ENCODE measurements around the gene KCNK18.
"Not testable (repeated sequence)": the region's sequence is repeated elsewhere in the genome, so short reads cannot be mapped to it uniquely, and the experiment has no call there.

KCNK18 gene

DNA sequence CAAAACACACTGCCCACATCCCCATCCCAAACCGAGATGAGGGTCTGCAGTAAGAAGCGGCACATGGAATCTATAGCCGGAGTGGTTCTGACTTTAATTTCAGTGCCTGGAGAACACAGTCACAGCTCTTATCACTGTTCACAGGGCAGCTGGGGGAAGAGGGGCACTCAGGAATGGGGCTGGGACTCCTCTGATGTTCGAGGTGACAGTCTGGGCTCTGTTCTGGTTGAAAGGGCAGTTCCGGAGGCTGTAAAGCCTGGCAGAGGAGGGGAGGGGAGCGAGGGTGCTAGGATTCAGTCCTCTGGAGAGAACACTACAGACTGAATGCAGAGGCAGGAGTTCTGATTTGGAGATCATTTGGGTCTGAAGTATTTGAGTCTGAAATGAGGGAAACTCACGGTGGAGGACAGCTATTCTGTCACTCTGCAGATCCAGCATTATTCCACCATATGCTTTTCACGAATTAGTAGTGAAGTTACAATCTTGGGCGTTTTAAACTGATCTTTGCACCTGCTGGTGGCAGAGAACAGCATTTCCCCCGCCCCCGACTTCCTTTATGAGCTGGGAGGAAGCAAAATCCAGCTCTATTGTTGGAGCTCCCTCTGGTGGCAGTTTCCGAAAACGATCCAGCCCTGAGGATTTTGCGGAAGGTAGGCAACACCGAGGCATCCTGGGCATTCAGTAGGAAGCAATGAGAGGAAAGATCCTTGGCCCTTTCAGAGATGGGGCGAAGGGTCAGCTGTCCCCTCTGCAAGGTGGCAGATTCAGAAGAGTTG is 22.7 kb upstream of the KCNK18 start:
- peak; percentile 79 for DNase-seq (ENCODE audit: low read depth)
- TF ChIP-seq, protein P1, sequence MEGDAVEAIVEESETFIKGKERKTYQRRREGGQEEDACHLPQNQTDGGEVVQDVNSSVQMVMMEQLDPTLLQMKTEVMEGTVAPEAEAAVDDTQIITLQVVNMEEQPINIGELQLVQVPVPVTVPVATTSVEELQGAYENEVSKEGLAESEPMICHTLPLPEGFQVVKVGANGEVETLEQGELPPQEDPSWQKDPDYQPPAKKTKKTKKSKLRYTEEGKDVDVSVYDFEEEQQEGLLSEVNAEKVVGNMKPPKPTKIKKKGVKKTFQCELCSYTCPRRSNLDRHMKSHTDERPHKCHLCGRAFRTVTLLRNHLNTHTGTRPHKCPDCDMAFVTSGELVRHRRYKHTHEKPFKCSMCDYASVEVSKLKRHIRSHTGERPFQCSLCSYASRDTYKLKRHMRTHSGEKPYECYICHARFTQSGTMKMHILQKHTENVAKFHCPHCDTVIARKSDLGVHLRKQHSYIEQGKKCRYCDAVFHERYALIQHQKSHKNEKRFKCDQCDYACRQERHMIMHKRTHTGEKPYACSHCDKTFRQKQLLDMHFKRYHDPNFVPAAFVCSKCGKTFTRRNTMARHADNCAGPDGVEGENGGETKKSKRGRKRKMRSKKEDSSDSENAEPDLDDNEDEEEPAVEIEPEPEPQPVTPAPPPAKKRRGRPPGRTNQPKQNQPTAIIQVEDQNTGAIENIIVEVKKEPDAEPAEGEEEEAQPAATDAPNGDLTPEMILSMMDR (conservative IDR thresholded peaks at IDR 0.05; ENCODE audit: low read depth, low read length): peak; percentile 91
- peak overlapping the region; percentile 36 for H3K4me3 ChIP-seq (ENCODE audit: low read depth, low read length)

DNA sequence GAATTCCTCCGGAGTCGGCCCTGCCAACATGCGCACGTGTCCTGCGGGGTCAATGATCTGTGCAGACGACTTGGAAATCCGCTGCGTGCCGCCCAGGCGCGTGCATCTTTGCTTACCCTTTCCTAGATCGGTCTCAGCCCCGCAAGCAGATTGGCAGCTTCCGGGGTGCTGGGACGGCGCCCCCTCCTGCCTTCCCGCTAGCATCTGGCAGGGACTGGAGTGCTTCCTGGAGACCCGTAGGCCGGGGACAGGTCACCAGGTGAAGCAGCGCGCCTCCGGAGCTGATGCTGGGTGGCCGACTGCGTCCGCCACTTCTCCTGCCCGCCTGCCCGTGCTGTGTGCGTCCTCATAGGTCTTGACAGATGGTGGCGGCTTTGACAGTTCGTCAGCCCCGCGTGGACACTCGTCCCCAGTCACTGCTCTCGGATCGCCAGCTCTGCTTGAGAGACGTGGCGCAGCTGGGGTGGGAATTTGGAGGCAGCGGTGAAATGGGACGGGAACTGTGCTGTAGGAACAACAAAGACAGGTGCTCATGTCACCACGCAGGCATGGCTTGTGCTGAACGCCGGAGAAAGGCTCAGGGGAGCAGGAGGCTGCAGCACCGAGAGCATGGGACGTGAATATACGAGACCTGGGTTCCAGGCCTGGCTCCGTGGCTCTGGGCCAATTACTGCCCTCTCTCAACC is 21.9 kb upstream of the KCNK18 start:
- peak overlapping the region; percentile 36 for H3K4me3 ChIP-seq (ENCODE audit: low read depth, low read length)
- DNase-seq (ENCODE audit: low read depth): no peak
- TF ChIP-seq, protein P1 (conservative IDR thresholded peaks at IDR 0.05; ENCODE audit: low read depth, low read length): no peak

DNA sequence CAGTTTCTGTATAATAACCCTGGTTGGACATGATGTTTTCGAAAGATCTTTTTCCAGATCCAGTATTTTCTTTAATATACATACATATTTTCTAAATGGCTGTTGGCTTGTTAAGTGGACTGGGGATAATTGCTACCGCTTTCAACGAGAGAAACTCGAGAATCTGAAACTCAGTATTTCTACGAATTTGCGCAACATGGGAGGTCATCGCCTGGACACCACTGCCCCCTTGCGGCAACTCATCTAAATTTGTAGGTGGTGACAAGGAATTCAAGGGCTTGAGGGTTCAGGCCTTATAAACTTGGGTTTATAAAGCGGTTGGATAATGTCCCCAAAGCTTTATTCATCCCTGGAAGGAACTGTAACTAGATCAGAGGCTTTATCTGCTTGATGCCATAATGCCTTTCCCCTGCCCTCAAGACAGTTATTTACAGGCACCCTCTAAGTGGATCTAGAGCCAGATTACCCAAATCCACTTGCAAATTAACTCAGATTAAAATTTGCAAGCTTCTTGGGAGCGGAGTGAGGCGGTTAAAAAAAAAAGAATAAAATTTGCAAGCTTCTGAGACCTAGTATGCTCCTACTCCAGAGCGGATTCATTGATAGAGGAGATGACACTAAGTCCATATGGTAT is 21.3 kb upstream of the KCNK18 start:
- peak; percentile 86 for DNase-seq (ENCODE audit: low read depth)
- peak overlapping the region; percentile 36 for H3K4me3 ChIP-seq (ENCODE audit: low read depth, low read length)
- TF ChIP-seq, protein P1 (conservative IDR thresholded peaks at IDR 0.05; ENCODE audit: low read depth, low read length): peak; percentile 93

DNA sequence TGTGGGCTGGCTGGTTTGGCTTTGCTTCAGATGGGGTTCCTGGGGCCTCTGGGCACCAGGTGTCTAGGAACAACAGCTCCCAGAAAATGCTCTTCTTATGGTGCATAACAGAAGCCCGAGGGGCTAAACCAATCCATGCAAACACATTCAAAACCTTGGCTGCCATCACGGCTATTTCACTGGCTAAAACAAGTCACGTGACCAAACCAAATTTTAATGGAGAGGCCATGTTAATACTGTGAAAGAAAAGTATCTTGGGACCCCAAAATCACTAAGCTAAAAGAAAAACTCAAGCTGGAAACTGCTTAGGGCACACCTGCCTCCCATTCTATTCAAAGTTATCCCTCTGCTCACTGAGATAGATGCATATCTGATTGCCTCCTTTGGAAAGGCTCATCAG is 19.1 kb upstream of the KCNK18 start:
- no peak for DNase-seq (ENCODE audit: low read depth)
- no peak overlapping the region for H3K4me3 ChIP-seq (ENCODE audit: low read depth, low read length)
- TF ChIP-seq, protein P1 (conservative IDR thresholded peaks at IDR 0.05; ENCODE audit: low read depth, low read length): no peak

DNA sequence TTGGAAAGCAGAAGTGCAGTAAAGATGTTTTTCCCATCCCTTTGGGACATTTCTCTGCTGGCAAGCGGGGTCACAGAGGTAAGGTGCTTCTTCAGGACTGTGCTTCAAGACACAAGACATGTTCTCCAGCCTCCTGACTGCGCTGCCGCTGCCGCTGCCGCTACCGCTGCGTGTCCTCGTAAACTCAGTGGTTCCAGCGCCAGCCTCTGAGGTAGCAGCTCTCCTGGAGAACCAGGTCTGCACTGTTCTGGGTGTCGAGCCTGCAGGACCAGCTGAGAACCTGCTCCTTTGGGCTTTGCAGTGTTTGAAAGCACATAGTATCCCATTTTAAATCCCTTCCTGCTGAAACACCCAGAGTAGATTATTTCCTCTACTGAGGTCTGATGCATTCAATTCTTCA is 13.0 kb upstream of the KCNK18 start:
- H3K4me3 ChIP-seq (ENCODE audit: low read depth, low read length): no peak overlapping the region
- no peak for DNase-seq (ENCODE audit: low read depth)
- TF ChIP-seq, protein P1 (conservative IDR thresholded peaks at IDR 0.05; ENCODE audit: low read depth, low read length): no peak

DNA sequence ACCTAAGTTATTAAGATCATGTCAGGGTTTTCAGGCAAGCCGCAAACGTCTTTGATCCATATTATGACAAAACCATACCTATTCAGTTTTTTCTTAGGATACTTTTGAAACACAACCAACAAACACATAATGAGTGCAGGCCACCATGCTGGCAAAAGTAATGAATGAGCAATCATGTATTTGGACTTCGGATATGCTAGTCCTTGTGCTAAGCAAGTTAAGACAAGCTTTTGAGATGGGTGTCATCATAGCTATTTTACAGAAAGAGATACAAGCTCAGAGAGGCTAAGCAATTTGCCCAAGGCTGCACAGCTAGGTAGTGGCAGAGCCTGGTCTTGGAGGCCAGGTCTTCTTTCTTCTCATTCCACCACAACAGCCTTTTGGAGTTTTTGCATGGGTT is 12.5 kb upstream of the KCNK18 start:
- H3K4me3 ChIP-seq (ENCODE audit: low read depth, low read length): no peak overlapping the region
- DNase-seq (ENCODE audit: low read depth): no peak
- TF ChIP-seq, protein P1 (conservative IDR thresholded peaks at IDR 0.05; ENCODE audit: low read depth, low read length): no peak

DNA sequence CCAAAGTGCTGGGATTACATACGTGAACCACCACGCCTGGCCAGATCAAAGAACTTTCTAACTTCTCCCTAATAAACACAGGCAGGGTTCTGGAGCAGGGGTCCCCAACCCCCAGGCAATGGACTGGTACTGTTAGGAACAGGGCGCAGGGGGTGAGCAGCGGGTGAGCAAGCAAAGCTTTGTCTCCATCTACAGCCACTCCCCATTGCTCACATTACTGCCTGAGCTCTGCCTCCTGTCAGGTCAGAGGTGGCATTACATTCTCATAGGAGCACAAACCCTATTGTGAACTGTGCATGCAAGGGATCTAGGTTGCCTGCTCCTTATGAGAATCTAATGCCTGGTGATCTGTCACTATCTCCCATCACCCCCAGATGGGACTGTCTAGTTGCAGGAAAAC is 11.5 kb upstream of the KCNK18 start:
- DNase-seq (ENCODE audit: low read depth); H3K4me3 ChIP-seq (ENCODE audit: low read depth, low read length): not testable (repeated sequence)

Measured in choroid plexus epithelial cell (primary cell).